HG02623 (cell line): Measurements from ENCODE around the gene RHD.
"Not testable (repeated sequence)": the region's sequence is repeated elsewhere in the genome, so short reads cannot be mapped to it uniquely, and the experiment has no call there.

Source experiments
- ATAC-seq: cut with Tn5 transposase; IDR thresholded peaks from one replicate; pipeline ENCODE4 v1.9.1; 2021; ENCODE audit warnings: moderate library complexity; ENCODE audit not compliant: unreplicated experiment

Gene RHD

GRCh38 chr1:25256578-25256965 is 15.7 kb upstream of the RHD start:
- no peak for ATAC-seq

- ATAC-seq, result no peak
Measured at GRCh38 chr1:25257196-25257595, 15.1 kb upstream of the RHD start.

- not testable (repeated sequence) for ATAC-seq
Measured at GRCh38 chr1:25259813-25260212, 12.5 kb upstream of the RHD start.

DNA sequence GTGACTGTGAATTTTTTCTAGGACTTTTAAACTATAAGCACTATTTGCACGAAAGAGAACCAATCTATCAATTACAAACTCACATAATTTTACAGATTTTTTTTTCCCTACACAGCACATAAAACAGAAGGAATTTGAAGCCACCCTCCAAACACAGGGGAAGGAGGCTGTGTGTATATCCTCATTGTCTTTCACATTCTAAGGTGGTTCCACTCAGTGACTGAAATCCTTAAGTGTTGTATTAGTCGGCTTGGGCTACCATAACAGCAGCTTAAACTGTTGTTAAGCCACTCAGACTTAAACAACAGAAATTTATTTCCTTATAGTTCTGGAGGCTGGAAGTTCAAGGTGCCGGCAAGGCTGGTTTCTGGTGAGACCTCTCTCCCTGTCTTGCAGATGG is 12.0 kb upstream of the RHD start:
- ATAC-seq, result not testable (repeated sequence)

DNA sequence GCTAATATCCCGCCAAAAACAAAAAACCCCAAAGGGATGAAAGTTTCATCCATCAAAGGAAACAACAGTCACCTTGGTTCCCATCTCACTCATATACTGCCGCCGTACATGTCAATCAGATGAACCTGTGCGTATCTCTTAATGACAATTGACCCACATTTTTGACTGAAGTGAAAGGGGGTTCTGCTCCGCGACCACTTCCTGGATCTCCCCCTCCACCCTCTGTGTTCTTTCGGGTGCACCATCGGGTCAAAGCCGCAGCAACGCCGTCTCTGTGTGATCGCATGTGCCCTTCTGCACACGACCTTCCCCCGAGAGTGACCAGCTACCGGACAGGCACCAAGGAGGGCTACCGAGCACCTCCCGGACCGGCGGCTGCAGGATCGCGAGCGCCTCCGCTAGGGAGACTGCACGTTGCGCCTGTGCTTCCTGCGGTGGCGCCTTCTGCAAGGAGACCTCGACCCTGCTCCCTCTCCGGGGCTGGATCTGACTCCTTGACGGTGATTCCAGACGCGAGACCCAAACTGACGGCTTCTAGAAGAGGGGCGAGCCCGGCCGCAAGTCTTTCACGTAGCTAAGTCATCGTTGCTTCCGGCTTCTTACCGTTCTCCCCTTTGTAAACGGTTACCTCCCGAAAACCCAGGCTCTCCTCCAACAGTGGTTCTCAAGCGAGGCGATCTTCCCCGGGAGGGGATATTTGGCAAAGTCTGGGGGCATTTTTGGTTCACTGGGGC is 5.6 kb upstream of the RHD start:
- peak; percentile 15 for ATAC-seq

- peak; percentile 62 for ATAC-seq
Measured at GRCh38 chr1:25267288-25268142, 4.8 kb upstream of the RHD start.

DNA sequence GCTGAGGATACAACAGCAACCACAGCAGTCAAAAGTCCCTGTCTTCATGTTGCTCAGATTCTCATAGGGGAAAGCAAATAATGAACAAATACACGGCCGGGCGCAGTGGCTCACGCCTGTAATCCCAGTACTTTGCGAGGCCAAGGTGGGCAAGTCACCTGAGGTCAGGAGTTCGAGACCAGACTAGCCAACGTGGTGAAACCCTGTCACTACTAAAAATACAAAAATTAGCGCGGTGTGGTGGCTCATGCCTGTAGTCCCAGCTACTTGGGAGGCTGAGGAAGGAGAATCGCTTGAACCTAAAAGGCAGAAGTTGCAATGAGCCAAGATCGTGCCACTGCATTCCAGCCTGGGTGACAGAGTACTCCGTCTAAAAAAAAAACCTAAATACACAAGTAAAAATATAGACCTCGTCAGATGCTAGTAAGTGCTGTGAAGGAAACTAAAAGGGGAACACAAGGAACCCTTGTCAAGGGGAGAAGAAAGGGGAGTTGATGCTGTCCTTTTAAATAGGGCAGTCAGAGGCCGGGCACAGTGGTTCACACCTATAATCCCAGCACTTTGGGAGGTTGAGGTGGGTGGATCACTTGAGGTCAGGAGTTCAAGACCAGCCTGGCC is 4.1 kb upstream of the RHD start:
- ATAC-seq, result not testable (repeated sequence)

DNA sequence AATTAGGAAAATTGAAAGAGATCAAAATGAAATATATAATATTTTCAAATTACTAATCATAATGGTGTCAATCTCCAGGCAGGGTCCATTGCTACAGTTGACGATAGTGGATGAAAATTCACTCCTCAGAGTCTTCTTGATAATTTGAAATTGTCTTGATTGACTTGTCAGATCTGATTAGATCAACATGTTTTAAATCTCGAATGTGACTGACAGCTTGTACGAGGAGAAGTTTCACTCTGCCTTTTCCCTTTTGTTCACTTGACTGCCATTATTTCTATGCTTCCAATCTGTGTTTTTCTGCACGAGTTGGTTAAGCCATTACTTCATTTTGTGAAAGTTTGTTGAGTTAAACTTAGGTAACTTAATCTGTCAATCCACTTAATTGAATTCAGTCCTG is 3.3 kb downstream of the RHD start:
- ATAC-seq, result not testable (repeated sequence)

DNA sequence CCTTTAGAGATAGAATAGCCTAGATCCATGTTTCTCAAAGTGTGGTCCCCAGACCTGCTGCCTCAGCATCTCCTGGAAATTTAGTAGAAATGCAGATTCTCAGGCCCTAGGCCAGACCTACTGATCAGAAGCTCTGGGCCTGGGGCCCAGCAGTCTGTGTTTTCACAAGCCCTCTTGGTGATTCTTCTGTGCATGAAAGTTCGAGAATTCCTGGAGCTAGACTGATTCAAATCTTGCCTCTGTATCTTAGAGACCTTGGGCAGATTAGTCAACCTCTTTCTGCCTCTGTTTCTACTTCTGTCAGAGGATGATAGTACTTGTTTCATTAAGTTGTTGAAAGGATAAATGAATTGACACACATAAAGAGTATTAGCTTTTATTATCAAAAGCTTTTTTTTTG is 5.0 kb downstream of the RHD start:
- not testable (repeated sequence) for ATAC-seq

DNA sequence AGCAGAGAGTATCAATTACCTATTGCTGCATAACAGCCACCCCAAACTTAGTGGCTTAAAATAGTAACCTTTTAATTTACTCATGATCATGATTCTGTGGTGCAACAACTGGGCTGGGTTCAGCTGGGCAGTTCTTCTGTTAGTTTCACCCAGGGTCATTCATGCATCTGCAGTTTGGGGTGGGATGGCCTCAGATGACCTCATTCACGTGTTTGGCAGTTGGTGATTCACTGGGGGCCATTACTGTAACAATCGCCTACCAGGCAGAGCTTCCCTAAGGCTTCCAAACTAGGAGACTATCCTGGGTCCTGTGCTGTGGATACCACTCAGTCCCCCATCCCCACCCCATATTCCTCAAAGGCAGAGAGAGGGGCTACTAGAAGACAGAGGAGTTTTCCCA is 6.0 kb downstream of the RHD start:
- not testable (repeated sequence) for ATAC-seq

- ATAC-seq, result not testable (repeated sequence)
Measured at GRCh38 chr1:25278790-25279189, 6.5 kb downstream of the RHD start.

GRCh38 chr1:25279693-25280111 is 7.4 kb downstream of the RHD start:
- ATAC-seq, result not testable (repeated sequence)

DNA sequence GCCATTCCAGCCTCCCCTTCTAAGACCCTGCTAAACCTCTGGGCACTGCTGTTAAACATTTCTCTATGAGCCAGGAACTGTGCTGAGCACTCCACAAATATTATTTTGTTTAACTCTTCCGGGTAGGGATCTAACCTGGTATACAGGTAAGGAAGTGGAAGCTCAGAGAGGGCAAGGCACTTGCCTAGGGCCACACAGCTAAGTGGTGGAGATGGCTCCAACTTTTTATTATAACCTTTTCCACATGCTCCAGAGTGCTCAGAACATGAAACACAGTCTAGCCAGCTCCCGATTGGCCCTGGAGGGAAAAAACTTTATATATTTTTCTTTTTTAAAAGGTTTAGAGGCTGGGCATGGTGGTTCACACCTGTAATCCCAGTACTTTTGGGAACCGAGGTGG is 13.6 kb downstream of the RHD start:
- not testable (repeated sequence) for ATAC-seq

- not testable (repeated sequence) for ATAC-seq
Measured at GRCh38 chr1:25287164-25287563, 14.9 kb downstream of the RHD start.

DNA sequence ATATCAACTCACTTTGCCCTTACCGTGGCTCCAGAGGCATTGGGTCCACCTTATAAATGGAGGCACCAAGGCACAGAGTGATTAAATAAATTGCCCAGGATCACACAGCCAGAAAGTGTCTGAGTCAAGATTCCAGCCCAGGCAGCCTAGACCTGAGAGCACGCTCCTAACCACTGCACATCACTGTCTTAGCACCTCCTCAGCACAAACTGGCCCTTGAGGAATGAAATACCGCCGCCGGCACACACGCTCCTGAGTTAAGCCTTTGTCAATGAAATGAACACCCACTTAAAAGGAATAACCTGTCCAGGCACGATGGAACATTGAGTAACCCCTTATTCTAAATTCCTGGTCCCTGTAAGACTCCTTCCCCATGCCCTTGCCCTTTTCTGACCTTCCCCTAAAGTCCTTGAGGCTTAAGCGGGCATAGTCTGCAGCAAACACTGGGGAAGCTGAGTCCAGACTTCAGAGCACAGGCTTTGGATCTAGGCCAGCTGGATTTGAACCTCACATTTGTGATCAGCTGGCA is 16.3 kb downstream of the RHD start:
- not testable (repeated sequence) for ATAC-seq

GRCh38 chr1:25290043-25290442 is 17.7 kb downstream of the RHD start:
- ATAC-seq, result not testable (repeated sequence)

DNA sequence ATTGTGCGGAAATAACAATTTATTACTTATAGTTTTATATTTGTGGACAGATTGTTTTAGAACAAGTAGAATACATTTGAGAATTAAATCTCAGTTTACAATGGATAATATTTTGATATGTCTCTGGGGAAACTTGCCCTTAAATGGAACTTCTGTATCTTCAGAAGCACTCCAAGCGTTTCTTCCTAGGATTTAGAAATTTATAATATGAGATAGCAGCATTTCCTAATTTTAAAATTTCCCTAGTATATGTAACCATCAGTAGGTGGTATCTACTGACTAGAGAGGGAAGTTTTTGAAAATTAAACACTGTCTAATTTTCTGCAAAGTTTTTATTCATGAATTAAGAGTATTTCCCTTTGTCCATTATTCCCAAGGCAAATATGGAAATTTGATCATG is 21.1 kb downstream of the RHD start:
- ATAC-seq, result not testable (repeated sequence)

GRCh38 chr1:25294889-25295826 is 22.8 kb downstream of the RHD start:
- ATAC-seq, result not testable (repeated sequence)

DNA sequence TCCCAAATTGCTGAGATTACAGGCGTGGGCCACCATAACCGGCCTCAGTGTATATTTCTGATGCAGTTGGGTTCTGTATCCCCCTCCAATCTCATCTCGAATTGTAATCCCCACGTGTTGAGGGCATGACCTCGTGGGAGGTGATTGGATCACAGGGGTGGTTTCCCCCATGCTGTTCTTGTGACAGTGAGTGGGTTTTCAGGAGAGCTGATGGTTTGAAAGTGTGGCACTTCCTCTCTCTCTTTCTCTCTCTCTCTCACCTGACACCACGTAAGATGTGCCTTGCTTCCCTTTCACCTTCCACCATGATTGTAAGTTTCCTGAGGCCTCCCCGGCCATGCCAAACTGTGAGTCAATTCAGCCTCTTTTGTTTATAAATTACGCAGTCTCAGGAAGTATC is 24.2 kb downstream of the RHD start:
- ATAC-seq, result not testable (repeated sequence)

DNA sequence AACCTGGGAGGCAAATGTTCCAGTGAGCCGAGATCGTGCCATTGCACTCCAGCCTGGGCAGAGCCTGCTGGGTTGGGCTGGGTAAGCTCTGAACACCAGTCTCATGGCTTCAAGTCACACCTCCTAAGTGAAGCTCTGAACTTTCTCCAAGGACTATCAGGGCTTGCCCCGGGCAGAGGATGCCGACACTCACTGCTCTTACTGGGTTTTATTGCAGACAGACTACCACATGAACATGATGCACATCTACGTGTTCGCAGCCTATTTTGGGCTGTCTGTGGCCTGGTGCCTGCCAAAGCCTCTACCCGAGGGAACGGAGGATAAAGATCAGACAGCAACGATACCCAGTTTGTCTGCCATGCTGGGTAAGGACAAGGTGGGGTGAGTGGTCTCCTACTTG is 28.4 kb downstream of the RHD start:
- ATAC-seq, result not testable (repeated sequence)
